ENCODE results near the gene PDIA3. TPM values are rescaled to one million over a fixed set of nuclear protein-coding genes. Genes with fewer than 3 reads are reported as not detected.

The PDIA3 gene
- total RNA-seq, 4 donors from 2014 or later, result 75.4 to 107 (median 94.2) TPM

DNA sequence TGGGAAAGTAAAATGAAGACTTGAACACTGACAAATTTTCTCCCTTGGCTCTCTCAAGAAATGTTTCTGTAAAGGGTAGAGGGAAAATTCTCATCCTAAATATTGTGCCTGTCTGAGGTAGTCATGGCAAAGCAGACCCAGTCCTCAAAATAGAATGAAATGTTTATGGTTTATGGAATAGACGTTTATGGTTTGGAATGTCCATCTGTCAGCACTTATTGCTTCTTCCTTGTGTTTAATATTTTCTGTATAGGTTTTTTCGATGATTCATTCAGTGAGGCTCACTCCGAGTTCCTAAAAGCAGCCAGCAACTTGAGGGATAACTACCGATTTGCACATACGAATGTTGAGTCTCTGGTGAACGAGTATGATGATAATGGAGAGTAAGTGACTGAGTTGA, 16.6 kb downstream of the PDIA3 start:
- H3K4me3 ChIP-seq, result no peak overlapping the region
- TF ChIP-seq POLR2A (IDR thresholded peaks at IDR 0.05) (no peak), EP300 (IDR thresholded peaks at IDR 0.05) (no peak), CTCF (IDR thresholded peaks at IDR 0.05) (no peak)
- DNase-seq (ENCODE audit: low spot score in 2 of 2), result no peak
- H3K4me1 ChIP-seq, result no peaks in the 10 kb centered on the region
- no peak overlapping the region for H3K27ac ChIP-seq
- H3K9me3 ChIP-seq, result no peaks in the 10 kb centered on the region
- no peaks in the 10 kb centered on the region for H3K27me3 ChIP-seq
- 81 to 82% methylated on average over 6 of the region's 6 CpGs for WGBS, 2 donors
- H3K36me3 ChIP-seq, result peaks cover 0 to 98% (median 40%) of the 10 kb centered on the region in 3 donors

- H3K27me3 ChIP-seq, result no peaks in the 10 kb centered on the region
- H3K4me3 ChIP-seq, result no peak overlapping the region
- DNase-seq (ENCODE audit: low spot score in 2 of 2), result no peak
- no peaks in the 10 kb centered on the region for H3K4me1 ChIP-seq
- H3K9me3 ChIP-seq, result no peaks in the 10 kb centered on the region
- WGBS, 2 donors, result 63 to 75% methylated on average over 2 of the region's 2 CpGs
- no peak overlapping the region for H3K27ac ChIP-seq
- H3K36me3 ChIP-seq, result peaks cover 0 to 98% (median 40%) of the 10 kb centered on the region in 3 donors
- TF ChIP-seq EP300 (IDR thresholded peaks at IDR 0.05) (no peak), CTCF (IDR thresholded peaks at IDR 0.05) (no peak), POLR2A (IDR thresholded peaks at IDR 0.05) (no peak)
These were observed 17.7 kb downstream of the PDIA3 start for GRCh38 chr15:43763819-43764446.

GRCh38 chr15:43769584-43770228, 23.5 kb downstream of the PDIA3 start:
- H3K4me1 ChIP-seq, result no peaks in the 10 kb centered on the region
- WGBS, 2 donors, result 66 to 67% methylated on average over 5 of the region's 5 CpGs
- no peaks in the 10 kb centered on the region for H3K9me3 ChIP-seq
- TF ChIP-seq CTCF (IDR thresholded peaks at IDR 0.05), result peak; percentile 54 to 79 (median 56)
- no peak for TF ChIP-seq EP300 (IDR thresholded peaks at IDR 0.05)
- TF ChIP-seq POLR2A (IDR thresholded peaks at IDR 0.05), result no peak
- no peaks in the 10 kb centered on the region for H3K27me3 ChIP-seq
- H3K27ac ChIP-seq, result no peak overlapping the region
- H3K36me3 ChIP-seq, result peaks cover 0 to 89% (median 27%) of the 10 kb centered on the region in 3 donors
- DNase-seq (ENCODE audit: low spot score in 2 of 2), result peak in 1 of 2 donors; percentile 79
- no peak overlapping the region for H3K4me3 ChIP-seq

DNA sequence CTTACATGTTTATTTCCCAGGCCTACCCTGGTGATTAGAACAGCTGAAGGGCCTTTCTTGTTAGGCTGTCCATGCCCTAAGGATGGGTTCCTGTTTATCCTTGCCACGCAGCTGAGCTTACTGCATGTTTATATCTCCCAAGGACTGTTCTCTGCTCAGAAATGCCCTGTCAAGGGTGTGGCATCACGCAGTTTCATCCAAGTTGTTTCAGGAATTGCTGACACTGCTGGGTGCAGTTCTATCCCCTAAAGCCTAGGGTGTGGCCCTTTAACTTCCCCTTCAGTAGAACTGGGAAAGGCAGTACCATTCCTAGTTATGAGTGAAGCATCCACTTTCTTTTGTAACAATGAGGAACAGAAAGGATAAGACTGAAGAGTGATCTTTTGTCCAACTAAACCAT, 25.6 kb downstream of the PDIA3 start:
- Histone ChIP-seq H3K4me3 (no peak overlapping the region), H3K27ac (peak overlapping the region in 2 of 4 donors; percentile 9 to 52), H3K4me1 (peaks cover 0 to 14% (median 3%) of the 10 kb centered on the region in 4 donors), H3K27me3 (no peaks in the 10 kb centered on the region), H3K36me3 (peaks cover 0 to 68% (median 26%) of the 10 kb centered on the region in 3 donors), H3K9me3 (no peaks in the 10 kb centered on the region)
- no peak for DNase-seq (ENCODE audit: low spot score in 2 of 2)
- no peak for TF ChIP-seq POLR2A (IDR thresholded peaks at IDR 0.05)
- TF ChIP-seq EP300 (IDR thresholded peaks at IDR 0.05), result peak in 1 of 2 donors; percentile 41
- 66 to 67% methylated on average over 2 of the region's 2 CpGs for WGBS, 2 donors

GRCh38 chr15:43772624-43773023, 26.4 kb downstream of the PDIA3 start:
- no peak for DNase-seq (ENCODE audit: low spot score in 2 of 2)
- Histone ChIP-seq H3K27me3 (no peaks in the 10 kb centered on the region), H3K4me3 (no peak overlapping the region), H3K27ac (peak overlapping the region in 2 of 4 donors; percentile 9 to 29), H3K36me3 (peaks cover 0 to 59% (median 22%) of the 10 kb centered on the region in 3 donors), H3K9me3 (no peaks in the 10 kb centered on the region), H3K4me1 (peaks cover 0 to 16% (median 5%) of the 10 kb centered on the region in 4 donors)
- TF ChIP-seq CTCF (IDR thresholded peaks at IDR 0.05) (no peak), POLR2A (IDR thresholded peaks at IDR 0.05) (no peak), EP300 (IDR thresholded peaks at IDR 0.05) (no peak)
